Effector CD4-positive, alpha-beta T cell (primary cell): ENCODE data around the gene YPEL4.

Source experiments
- DNase-seq: peaks from one replicate; pipeline ENCODE4 v3.0.0-alpha.2; 2020

YPEL4 gene

DNA sequence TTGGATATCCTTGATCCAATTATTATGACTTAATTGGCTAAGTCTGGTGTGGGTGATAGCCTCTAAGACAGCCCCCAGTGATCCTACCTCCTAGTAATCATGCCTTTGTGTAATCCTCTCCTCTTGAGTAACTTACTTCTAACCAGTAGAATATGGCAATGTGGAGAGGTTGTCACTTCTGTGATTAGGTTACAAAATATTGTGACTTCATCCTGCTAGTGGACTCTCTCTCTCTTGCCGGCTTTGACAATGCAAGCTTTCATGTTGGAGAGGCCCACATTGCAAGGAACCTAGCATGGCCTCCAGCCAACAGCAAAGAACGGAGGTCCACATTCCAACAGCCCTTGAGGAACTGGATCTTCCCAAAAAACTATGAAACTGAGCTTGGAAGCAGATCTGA lies 19.5 kb downstream of the YPEL4 start:
- no peak for DNase-seq

DNA sequence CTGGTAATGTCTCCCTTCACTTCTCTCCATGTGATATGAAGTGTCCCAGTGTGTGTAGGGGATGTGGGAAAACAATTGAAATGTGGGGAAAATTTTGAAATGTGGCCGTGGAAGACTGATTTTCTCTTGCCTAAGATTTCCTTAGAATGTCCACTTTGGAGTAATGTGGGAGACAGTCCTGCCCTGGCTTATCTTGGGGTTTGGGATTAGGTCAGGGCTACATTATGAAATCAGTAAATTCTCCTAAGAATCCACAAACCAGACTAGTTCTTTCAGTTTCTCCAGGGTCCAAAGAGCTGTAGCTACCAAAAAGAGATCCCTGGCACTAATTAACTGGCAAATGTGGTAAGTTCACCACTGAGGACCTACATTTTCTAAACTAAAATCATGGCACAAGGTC lies 22.8 kb downstream of the YPEL4 start:
- DNase-seq = no peak

DNA sequence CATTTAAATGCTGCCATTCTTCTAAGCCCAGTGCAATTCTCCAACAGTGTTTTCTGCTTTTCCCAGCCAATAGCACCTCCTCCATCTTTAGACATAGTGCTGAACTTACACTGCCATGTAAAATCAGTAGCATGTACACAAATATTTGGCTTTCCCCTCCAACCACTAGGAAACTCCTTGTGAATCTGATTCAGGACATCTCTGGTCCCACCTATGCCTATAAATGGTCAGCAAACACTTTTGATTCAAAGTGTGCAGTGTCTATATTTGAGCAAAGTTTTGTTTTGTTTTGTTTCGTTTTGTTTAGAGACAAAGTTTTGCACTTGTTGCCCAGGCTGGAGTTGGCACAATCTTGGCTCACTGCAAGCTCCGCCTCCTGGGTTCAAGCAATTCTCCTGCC lies 24.8 kb downstream of the YPEL4 start:
- DNase-seq = no peak

DNA sequence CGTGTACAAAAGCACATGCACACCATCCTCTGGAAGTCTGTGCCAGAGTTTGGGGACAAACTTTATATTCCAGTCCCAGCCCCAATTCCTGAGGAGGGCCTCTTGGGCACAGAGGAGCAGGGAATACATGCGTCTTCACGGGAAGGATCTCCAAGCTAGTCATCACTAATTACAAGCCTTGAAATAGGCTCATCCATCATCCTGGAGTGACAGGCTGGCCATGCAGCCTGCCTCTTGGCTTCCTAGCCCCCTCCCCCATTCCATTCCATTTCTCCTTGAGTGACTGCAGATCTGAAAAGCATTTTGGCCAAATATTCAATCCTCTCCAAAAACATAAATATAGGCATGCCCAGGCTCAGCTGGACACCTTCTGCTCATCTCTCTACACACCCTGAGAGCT lies 27.4 kb downstream of the YPEL4 start:
- DNase-seq = no peak

DNA sequence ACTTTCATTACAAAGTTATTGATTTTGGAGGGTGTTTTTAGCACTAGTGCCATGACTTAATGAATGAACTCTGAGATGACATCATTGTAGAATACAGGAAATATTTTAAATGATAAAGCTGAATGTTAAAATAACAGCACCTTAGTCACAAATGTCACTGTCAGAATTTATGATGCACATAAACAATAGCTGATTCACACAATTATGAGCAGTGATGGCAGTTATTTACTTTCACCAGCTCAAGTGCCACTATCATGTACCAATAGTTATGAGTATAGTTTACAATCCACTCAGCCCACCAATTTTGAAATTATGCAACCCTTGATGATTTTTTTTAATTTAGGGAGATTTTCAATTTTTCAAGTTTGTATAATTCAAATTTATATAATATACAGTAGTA lies 29.2 kb downstream of the YPEL4 start:
- DNase-seq = no peak

DNA sequence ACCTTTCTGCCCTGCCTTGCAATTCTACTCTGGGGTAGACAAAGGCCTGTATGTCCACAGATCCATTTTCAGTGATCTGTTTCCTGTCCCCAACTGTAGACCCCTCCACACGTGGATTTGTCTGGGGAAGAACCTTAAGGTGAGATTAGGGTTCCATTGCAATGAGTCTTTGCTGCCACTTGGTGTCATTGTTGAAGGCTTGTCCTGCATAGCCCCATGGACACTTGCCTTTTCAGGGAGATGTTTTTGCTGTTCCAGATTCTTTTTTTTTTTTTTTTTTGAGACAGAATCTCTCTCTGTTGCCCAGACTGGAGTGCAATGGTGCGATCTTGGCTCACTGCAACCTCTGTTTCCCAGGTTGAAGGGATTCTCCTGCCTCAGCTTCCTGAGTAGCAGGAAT lies 30.4 kb downstream of the YPEL4 start:
- DNase-seq = no peak

DNA sequence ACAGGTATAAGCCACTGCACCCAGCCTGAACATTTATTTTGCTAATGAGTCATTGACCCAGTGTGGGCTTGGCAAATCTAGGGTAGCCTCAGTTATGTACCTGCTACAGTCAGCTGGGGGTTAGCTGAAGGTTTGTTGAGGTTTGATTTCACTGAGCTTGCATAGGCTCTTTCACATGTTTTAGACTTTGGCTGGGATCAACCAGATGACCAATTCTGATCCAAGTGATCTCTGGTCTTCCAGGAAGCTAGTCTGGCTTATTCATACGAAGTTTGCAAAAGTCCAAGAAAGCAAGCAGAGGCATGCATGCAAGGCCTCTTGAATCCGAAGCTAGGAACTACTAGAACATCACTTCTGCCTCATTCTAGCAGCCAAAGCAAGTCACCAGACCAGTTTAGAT lies 31.3 kb downstream of the YPEL4 start:
- DNase-seq = no peak

DNA sequence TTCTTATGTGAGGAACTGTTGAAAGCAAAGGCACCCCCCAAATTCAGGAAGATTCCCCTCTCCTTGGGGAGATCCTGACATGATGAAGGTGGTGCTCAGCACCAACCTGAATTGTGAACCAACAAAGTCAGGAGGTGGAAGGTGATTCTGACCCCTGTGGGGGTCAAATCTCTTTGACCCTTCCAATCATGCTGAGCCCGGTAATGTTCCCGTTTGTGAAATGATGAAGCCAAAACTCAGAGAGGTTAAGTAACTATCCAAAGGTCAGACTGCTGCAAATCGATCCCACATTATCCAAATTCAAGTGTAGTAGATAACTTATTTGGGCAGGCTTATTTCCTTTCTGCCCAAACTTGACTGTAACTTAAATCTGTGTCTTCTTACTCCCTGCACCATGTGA lies 33.1 kb downstream of the YPEL4 start:
- DNase-seq = no peak

DNA sequence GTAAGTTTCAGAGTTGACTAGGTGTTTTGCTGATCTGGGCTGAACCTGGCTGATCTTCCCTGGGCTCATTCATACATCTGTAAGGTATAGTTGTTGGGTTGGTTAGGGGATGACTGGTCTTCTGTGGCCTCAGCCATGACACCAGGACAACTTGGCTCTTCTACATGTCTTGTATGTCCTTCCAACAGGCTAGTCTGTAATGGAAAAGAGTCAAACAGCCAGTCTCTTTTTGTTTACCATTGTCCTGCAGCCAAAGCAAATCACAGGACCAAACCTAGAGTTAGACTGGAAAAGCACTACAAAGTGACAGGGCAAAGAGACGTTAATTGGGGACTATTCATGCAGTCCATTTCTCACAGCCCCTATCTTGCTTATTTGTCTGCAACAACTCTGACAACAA lies 34.4 kb downstream of the YPEL4 start:
- no peak for DNase-seq

DNA sequence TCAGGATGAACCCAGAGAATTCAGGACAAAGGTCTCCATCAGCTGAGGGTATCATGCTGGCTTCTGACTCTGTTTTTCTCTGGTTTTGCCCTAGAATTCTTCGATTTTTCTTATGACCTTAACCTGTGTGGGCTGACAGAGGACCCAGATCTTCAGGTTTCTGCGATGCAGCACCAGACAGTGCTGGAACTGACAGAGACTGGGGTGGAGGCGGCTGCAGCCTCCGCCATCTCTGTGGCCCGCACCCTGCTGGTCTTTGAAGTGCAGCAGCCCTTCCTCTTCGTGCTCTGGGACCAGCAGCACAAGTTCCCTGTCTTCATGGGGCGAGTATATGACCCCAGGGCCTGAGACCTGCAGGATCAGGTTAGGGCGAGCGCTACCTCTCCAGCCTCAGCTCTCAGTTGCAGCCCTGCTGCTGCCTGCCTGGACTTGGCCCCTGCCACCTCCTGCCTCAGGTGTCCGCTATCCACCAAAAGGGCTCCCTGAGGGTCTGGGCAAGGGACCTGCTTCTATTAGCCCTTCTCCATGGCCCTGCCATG lies 35.4 kb downstream of the YPEL4 start:
- DNase-seq = no peak

DNA sequence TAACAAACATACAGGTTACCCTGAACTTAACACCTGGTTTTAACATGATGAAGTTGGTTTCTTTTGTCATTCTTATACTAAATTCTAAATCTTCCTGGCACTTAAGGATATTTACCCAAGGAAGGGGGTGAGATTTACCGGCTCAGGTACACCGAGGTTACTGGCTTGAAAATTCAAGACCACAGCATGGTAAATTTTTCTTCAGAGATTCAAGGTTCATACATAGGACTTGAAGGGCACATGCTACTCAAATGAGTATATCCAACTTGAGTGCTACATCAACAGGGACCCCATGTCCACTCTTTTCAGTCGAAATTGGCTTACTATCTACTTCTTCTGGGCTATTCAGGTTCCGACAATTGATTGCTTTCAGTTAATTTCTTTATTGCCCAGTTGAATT lies 39.5 kb downstream of the YPEL4 start:
- no peak for DNase-seq

DNA sequence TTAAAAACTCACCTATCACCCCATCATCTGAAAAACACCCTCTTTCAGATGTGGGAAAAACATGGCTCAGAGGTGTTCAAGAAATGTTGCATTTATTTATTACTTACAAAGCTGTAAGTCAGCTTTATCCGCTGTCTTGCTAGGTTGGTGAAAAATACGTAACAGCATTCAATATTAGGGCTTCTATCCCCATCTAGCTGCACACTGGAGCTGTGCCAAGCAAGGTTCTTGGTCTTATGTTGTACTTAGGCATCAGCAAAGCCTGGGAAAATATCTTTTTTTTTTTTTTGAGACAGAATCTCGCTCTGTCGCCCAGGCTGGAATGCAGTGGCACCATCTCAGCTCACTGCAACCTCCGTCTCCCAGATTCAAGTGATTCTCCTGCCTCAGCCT lies 44.7 kb downstream of the YPEL4 start:
- no peak for DNase-seq

DNA sequence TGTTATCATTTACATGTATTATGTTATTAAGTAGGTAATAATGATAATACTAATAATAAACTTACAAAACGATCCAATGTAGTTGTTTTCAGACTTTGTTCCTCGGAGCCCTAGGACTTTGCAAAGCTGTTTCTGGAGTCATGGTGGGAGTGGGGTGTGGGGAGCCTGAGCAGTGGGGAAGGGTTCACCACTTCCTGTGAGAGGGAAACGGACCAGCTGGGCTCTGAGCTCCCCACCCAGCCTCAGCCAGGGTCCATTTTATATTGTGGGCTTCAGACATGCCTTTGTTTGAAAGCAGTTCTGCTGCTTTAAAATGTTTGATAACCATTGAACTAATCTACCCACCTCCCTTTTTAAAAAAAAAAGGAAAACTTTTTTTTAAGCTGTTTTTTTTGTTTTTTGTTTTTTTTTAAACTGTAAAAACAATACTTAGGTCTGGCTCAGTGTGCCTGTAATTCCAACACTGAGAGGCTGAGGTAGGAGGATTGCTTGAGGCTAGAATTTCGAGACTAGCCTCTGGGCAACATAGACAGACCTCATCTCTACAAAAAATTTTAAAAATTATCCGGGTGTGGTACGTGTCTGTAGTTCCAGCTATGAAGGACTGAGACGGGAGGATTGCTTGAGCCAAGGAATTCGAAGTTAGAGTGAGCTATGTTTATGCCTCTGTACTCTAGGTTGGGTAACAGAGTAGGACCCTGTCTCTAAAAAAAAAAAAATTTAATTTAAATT lies 45.2 kb downstream of the YPEL4 start:
- no peak for DNase-seq

DNA sequence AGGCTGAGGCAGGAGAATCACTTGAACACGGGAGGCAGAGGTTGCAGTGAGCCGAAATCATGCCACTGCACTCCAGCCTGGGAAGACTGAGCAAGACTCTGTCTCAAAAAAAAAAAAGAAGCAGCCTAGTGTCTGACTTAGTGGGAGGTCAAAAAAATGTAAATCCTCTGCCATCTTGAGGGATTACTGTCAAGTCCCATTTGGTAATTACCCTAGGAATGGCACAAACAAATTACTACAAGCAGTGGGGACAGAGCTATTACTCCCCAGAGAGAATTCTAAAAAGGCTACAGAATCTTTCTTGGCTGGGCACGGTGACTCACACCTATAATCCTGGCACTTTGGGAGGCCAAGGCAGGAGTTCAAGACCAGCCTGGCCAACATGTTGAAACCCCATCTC lies 48.4 kb downstream of the YPEL4 start:
- no peak for DNase-seq

DNA sequence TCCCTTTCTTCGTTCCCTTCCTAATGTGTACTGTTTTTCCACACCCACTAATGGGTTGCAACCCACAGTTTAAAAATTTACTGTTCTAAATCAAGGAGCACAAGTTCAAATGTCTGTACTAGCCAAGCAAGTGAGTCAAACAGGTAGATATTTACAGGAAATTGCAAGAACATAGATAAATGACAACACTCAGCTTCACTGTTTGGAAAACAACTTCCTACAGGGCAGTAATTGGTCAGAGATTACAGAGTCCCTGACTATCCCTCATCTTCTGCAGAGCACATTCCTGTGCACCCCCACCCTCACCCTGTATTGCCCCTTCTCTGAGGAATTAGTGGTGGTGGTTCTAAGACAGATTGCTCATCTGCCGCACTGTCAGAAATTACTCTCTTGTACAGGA lies 50.3 kb downstream of the YPEL4 start:
- DNase-seq = no peak

DNA sequence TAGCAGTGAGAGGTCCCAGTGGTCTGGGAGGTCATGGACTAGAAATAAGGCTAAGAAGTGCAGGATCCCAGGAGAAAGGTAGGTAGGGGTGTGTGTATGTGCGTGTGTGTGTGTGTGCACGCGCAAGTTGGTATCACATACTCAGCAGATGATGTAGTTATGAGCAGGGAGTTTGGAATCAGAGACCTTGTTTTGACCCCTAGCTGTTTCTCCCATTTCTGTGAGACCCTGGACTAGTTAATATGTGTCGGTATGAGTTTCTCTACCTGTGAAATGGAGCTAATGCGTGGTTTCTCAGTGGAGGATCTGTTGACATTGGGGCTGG lies 50.9 kb downstream of the YPEL4 start:
- DNase-seq = no peak

DNA sequence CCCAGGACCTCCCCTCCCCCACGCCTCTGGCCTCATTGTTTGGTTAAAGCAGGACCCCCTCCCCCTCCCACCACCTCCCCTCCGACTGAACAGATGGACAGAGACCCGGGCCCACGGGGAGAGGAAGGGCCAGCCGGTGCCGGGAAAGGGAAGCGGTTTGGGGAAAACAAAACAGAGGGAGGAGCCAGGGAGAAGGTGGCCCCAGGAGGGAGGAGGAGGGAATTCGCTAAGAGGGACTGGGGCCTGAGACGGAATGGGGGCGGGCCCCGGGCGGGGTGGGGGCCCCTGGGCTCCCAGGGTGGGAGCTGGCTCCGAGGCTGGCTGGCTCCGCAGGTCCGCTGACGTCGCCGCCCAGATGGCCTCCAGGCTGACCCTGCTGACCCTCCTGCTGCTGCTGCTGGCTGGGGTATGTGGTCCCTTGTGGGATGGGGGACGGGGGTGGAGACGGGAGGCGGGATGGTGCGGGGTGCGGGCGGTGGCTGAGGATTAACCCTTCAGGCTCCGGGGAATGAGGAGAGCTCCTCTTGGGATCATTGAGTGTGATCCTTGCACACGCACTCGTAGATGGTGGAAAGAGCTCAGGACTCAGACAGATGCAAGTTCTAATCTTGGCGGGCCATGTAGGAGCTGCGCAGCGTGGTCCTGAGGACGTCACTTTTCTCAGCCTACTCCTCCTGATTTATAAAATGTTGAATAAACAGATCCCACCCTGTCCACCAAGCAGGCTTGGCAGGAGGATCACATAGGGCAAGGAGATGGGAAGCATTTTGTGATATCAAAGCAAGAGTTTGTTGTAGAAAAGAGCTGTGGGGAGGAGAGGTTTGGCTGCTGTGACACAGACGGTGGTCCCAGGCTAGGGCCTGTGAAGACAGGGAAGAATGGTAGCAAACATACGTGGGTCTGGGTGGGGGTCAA lies 51.5 kb downstream of the YPEL4 start:
- DNase-seq = no peak

DNA sequence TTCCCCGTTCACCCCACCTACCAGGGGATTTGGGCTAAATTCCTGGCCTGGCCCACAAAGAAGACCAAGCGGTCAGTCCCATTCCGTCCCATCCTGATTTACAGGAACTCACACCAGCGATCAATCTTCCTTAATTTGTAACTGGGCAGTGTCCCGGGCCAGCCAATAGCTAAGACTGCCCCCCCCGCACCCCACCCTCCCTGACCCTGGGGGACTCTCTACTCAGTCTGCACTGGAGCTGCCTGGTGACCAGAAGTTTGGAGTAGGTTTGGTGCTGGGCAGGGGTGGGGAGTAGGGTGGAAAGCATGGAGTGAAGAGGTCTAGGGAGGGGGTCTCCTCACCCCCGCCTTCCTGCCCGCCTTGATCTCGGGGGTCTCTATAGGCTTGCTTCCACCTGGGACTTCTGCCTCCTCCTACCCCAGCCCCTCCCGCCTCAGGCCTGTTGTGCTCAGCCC lies 52.2 kb downstream of the YPEL4 start, which contains the start of gene SERPING1:
TSS of gene SERPING1 (plus strand) at position 225 of the 455 bp plus-strand sequence. CDS start 586 bp downstream, outside the sequence.
- DNase-seq = no peak

DNA sequence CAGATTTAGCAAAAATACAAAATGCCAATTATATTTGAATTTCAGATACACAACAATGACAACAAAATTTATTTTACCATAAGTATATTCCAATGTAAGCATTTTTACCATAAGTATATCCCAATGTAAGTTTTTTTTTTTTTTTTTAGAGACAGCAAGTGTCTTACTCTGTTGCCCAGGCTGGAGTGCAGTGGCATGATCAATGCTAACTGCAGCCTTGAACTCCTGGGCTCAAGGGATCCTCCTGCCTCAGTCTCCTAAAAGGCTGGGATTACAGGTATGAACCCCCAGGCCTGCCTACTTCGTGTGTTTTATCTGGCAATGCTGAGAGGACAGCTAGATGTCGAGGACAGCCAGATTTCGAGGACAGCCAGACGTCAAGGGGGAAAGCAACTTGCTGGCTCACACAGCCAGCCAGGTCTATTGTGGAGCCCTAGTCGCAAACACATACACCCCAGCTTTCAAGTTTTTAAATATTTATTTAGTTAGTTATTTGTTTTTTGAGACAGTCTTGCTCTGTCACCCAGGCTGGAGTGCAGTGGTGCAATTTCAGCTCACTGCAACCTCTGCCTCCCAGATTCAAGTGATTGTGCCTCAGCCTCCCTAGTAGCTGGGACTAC lies 53.3 kb downstream of the YPEL4 start:
- DNase-seq = no peak
